Stomach (tissue), 4 donors: ENCODE measurements around the gene MRPL23.

Source experiments
- CTCF ChIP-seq, 7 experiments: fragments of 450-650 bp in 4 of 7; fragments of 200-600 bp in 3 of 7; sonication (generic) in 3 of 7; IDR thresholded peaks; one replicate each; pipeline ENCODE4 v1.5.1; 2016 to 2019; ENCODE audit warnings: antibody characterized with exemption in 7 of 7, control low read depth in 2 of 7, mild to moderate bottlenecking in 1 of 7
- EP300 ChIP-seq: sonication (generic); formaldehyde crosslinking; IDR thresholded peaks from one replicate; pipeline ENCODE4 v1.6.1; 2017; ENCODE audit warnings: antibody characterized with exemption
- POLR2A ChIP-seq, 4 donors: fragments of 450-650 bp; IDR thresholded peaks; one replicate each; pipeline ENCODE4 v1.6.1; 2016; ENCODE audit warnings: antibody characterized with exemption in 4 of 4, control low read depth in 2 of 4, mild to moderate bottlenecking in 1 of 4, moderate library complexity in 1 of 4
- POLR2AphosphoS5 ChIP-seq, 3 donors: sonication (generic); formaldehyde crosslinking; IDR thresholded peaks; one replicate each; pipeline ENCODE4 v1.6.1; 2016; ENCODE audit warnings: antibody characterized with exemption in 3 of 3

DNA sequence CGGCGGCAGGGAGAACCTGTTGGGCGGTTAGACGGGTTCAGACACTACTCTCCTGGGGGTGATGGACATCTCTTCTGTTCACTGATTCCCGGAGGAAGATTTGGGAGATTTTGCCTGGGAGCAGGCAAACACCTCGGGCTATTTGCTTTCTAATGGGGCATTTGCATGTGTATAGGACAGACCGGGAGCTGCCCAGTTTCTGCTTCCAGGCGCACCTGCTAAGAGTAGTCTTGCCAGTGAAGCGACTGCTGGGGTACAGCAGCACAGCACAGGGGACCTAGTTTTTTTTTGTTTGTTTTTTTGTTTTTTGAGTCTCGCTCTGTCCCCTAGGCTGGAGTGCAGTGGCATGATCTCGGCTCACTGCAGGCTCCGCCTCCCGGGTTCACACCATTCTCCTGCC is 57.3 kb downstream of the MRPL23 start:
- no peak for TF ChIP-seq CTCF (IDR thresholded peaks at IDR 0.05)
- no peak for TF ChIP-seq POLR2A (IDR thresholded peaks at IDR 0.05)
- no peak for TF ChIP-seq EP300
- no peak for TF ChIP-seq POLR2AphosphoS5 (IDR thresholded peaks at IDR 0.05)
